ENCODE measurements around the gene SLC12A6. TPM values are rescaled to one million over a fixed set of nuclear protein-coding genes. Genes with fewer than 3 reads are reported as not detected.

Gene SLC12A6
- total and polyA plus RNA-seq, 5 donors = 8.1 to 21.2 (median 15.7) TPM

GRCh38 chr15:34329006-34329405, 8.6 kb downstream of the SLC12A6 start:
- intact Hi-C loops (cut with DNase I) = no loop called here
- H3K4me3 ChIP-seq (ENCODE audit: low read length) = no peak overlapping the region
- 73% methylated on average over 2 of the region's 2 CpGs for WGBS
- H3K9me3 ChIP-seq (ENCODE audit: control insufficient read depth, low read length) = no peaks in the 10 kb centered on the region
- no peak for DNase-seq
- H3K4me1 ChIP-seq (ENCODE audit: control insufficient read depth, insufficient read depth, low read length) = no peaks in the 10 kb centered on the region
- no peaks in the 10 kb centered on the region for H3K27me3 ChIP-seq (ENCODE audit: control insufficient read depth, insufficient read depth)
- no peak for ATAC-seq
- H3K27ac ChIP-seq (ENCODE audit: low read length) = no peak overlapping the region

- no peak overlapping the region for H3K27ac ChIP-seq (ENCODE audit: low read length)
- intact Hi-C loops (cut with DNase I) = no loop called here
- no peak for DNase-seq
Measured at GRCh38 chr15:34327906-34328305, 9.7 kb downstream of the SLC12A6 start.

GRCh38 chr15:34325368-34325767, 12.2 kb downstream of the SLC12A6 start:
- no peak for DNase-seq
- no peaks in the 10 kb centered on the region for H3K27me3 ChIP-seq (ENCODE audit: control insufficient read depth, insufficient read depth)
- H3K27ac ChIP-seq (ENCODE audit: low read length) = no peak overlapping the region
- ATAC-seq = no peak
- intact Hi-C loops (cut with DNase I) = no loop called here
- H3K4me1 ChIP-seq (ENCODE audit: control insufficient read depth, insufficient read depth, low read length) = no peaks in the 10 kb centered on the region
- H3K9me3 ChIP-seq (ENCODE audit: control insufficient read depth, low read length) = no peaks in the 10 kb centered on the region
- H3K4me3 ChIP-seq (ENCODE audit: low read length) = no peak overlapping the region

More at GRCh38 chr15:34327906-34328305, 9.7 kb downstream of the SLC12A6 start:
- no peaks in the 10 kb centered on the region for H3K4me1 ChIP-seq (ENCODE audit: control insufficient read depth, insufficient read depth, low read length)
- no peaks in the 10 kb centered on the region for H3K27me3 ChIP-seq (ENCODE audit: control insufficient read depth, insufficient read depth)
- H3K9me3 ChIP-seq (ENCODE audit: control insufficient read depth, low read length) = no peaks in the 10 kb centered on the region
- no peak overlapping the region for H3K4me3 ChIP-seq (ENCODE audit: low read length)
- WGBS = 66% methylated on average over 4 of the region's 4 CpGs
- ATAC-seq = no peak

- DNase-seq (no peak), ATAC-seq (no peak)
- Histone ChIP-seq H3K9me3 (ENCODE audit: control insufficient read depth, low read length) (no peaks in the 10 kb centered on the region), H3K4me1 (ENCODE audit: control insufficient read depth, insufficient read depth, low read length) (no peaks in the 10 kb centered on the region), H3K27me3 (ENCODE audit: control insufficient read depth, insufficient read depth) (no peaks in the 10 kb centered on the region), H3K4me3 (ENCODE audit: low read length) (no peak overlapping the region), H3K27ac (ENCODE audit: low read length) (no peak overlapping the region)
- 92% methylated on average over 1 of the region's 1 CpG for WGBS
- intact Hi-C loops (cut with DNase I) = no loop called here
Measured at GRCh38 chr15:34324933-34325332, 12.6 kb downstream of the SLC12A6 start.

GRCh38 chr15:34323217-34323616, 14.4 kb downstream of the SLC12A6 start:
- no peaks in the 10 kb centered on the region for H3K4me1 ChIP-seq (ENCODE audit: control insufficient read depth, insufficient read depth, low read length)
- H3K27me3 ChIP-seq (ENCODE audit: control insufficient read depth, insufficient read depth) = no peaks in the 10 kb centered on the region
- DNase-seq = no peak
- intact Hi-C loops (cut with DNase I) = no loop called here
- H3K4me3 ChIP-seq (ENCODE audit: low read length) = no peak overlapping the region
- no peak overlapping the region for H3K27ac ChIP-seq (ENCODE audit: low read length)
- no peak for ATAC-seq
- WGBS = 97% methylated on average over 10 of the region's 10 CpGs
- H3K9me3 ChIP-seq (ENCODE audit: control insufficient read depth, low read length) = no peaks in the 10 kb centered on the region

- ATAC-seq = peak; percentile 97 to 99
- H3K9me3 ChIP-seq (ENCODE audit: control insufficient read depth, low read length) = no peaks in the 10 kb centered on the region
- no peaks in the 10 kb centered on the region for H3K27me3 ChIP-seq (ENCODE audit: control insufficient read depth, insufficient read depth)
- H3K4me1 ChIP-seq (ENCODE audit: control insufficient read depth, insufficient read depth, low read length) = no peaks in the 10 kb centered on the region
- 10% methylated on average over 10 of the region's 10 CpGs for WGBS
- DNase-seq = peak; percentile 48 to 79 (median 65)
- no peak overlapping the region for H3K27ac ChIP-seq (ENCODE audit: low read length)
- intact Hi-C loops (cut with DNase I) = no loop called here
- H3K4me3 ChIP-seq (ENCODE audit: low read length) = peak overlapping the region; percentile 85
Measured at GRCh38 chr15:34318277-34319079, 19.1 kb downstream of the SLC12A6 start.

GRCh38 chr15:34314491-34315490, 22.8 kb downstream of the SLC12A6 start:
- Histone ChIP-seq H3K27ac (ENCODE audit: low read length) (no peak overlapping the region), H3K4me3 (ENCODE audit: low read length) (no peak overlapping the region), H3K4me1 (ENCODE audit: control insufficient read depth, insufficient read depth, low read length) (no peaks in the 10 kb centered on the region), H3K27me3 (ENCODE audit: control insufficient read depth, insufficient read depth) (no peaks in the 10 kb centered on the region), H3K9me3 (ENCODE audit: control insufficient read depth, low read length) (no peaks in the 10 kb centered on the region)
- DNase-seq = no peak
- 77% methylated on average over 3 of the region's 3 CpGs for WGBS
- intact Hi-C loops (cut with DNase I) = no loop called here
- ATAC-seq = no peak

- ATAC-seq = no peak
- 88% methylated on average over 1 of the region's 1 CpG for WGBS
- Histone ChIP-seq H3K4me3 (ENCODE audit: low read length) (no peak overlapping the region), H3K4me1 (ENCODE audit: control insufficient read depth, insufficient read depth, low read length) (no peaks in the 10 kb centered on the region), H3K27me3 (ENCODE audit: control insufficient read depth, insufficient read depth) (no peaks in the 10 kb centered on the region), H3K27ac (ENCODE audit: low read length) (no peak overlapping the region), H3K9me3 (ENCODE audit: control insufficient read depth, low read length) (no peaks in the 10 kb centered on the region)
- DNase-seq = no peak
- intact Hi-C loops (cut with DNase I) = no loop called here
Measured at GRCh38 chr15:34311563-34311962, 26.0 kb downstream of the SLC12A6 start.

GRCh38 chr15:34304613-34305012, 33.0 kb downstream of the SLC12A6 start:
- no peaks in the 10 kb centered on the region for H3K4me1 ChIP-seq (ENCODE audit: control insufficient read depth, insufficient read depth, low read length)
- no peaks in the 10 kb centered on the region for H3K27me3 ChIP-seq (ENCODE audit: control insufficient read depth, insufficient read depth)
- ATAC-seq (peak in 1 of 2 donors; percentile 76), DNase-seq (no peak)
- H3K9me3 ChIP-seq (ENCODE audit: control insufficient read depth, low read length) = no peaks in the 10 kb centered on the region
- no peak overlapping the region for H3K27ac ChIP-seq (ENCODE audit: low read length)
- no peak overlapping the region for H3K4me3 ChIP-seq (ENCODE audit: low read length)
- intact Hi-C loops (cut with DNase I) = no loop called here

GRCh38 chr15:34301058-34301457, 36.5 kb downstream of the SLC12A6 start:
- WGBS = 78% methylated on average over 3 of the region's 3 CpGs
- DNase-seq = no peak
- intact Hi-C loops (cut with DNase I) = no loop called here

GRCh38 chr15:34297059-34297458, 40.5 kb downstream of the SLC12A6 start:
- 8% methylated on average over 1 of the region's 1 CpG for WGBS
- ATAC-seq (no peak), DNase-seq (no peak)
- Histone ChIP-seq H3K27ac (ENCODE audit: low read length) (no peak overlapping the region), H3K4me3 (ENCODE audit: low read length) (no peak overlapping the region), H3K27me3 (ENCODE audit: control insufficient read depth, insufficient read depth) (no peaks in the 10 kb centered on the region), H3K4me1 (ENCODE audit: control insufficient read depth, insufficient read depth, low read length) (peaks cover 2% of the 10 kb centered on the region), H3K9me3 (ENCODE audit: control insufficient read depth, low read length) (no peaks in the 10 kb centered on the region)
- intact Hi-C loops (cut with DNase I) = no loop called here

More at GRCh38 chr15:34301058-34301457, 36.5 kb downstream of the SLC12A6 start:
- no peak overlapping the region for H3K27ac ChIP-seq (ENCODE audit: low read length)
- ATAC-seq = no peak
- H3K9me3 ChIP-seq (ENCODE audit: control insufficient read depth, low read length) = no peaks in the 10 kb centered on the region
- peaks cover 2% of the 10 kb centered on the region for H3K4me1 ChIP-seq (ENCODE audit: control insufficient read depth, insufficient read depth, low read length)
- H3K27me3 ChIP-seq (ENCODE audit: control insufficient read depth, insufficient read depth) = no peaks in the 10 kb centered on the region
- H3K4me3 ChIP-seq (ENCODE audit: low read length) = no peak overlapping the region

Data from right cardiac atrium (tissue), 5 donors.